GM21576 (cell line): ENCODE data around the gene VPS39.

Source experiments
- ATAC-seq: cut with Tn5 transposase; IDR thresholded peaks from one replicate; pipeline ENCODE4 v1.9.1; 2021; ENCODE audit warnings: mild to moderate bottlenecking, moderate library complexity; ENCODE audit not compliant: unreplicated experiment

Gene VPS39

GRCh38 chr15:42131826-42132806, 76.0 kb downstream of the VPS39 start:
- no peak for ATAC-seq

- ATAC-seq = no peak
Observed at GRCh38 chr15:42131006-42131405, 77.1 kb downstream of the VPS39 start.

GRCh38 chr15:42130246-42130986, 77.7 kb downstream of the VPS39 start:
- ATAC-seq = no peak

GRCh38 chr15:42129364-42129763, 78.7 kb downstream of the VPS39 start:
- no peak for ATAC-seq

- ATAC-seq = no peak
Observed at GRCh38 chr15:42128476-42128875, 79.6 kb downstream of the VPS39 start.

GRCh38 chr15:42123546-42123945, 84.6 kb downstream of the VPS39 start:
- no peak for ATAC-seq

- no peak for ATAC-seq
Observed at GRCh38 chr15:42121682-42122081, 86.4 kb downstream of the VPS39 start.

- ATAC-seq = no peak
Observed at GRCh38 chr15:42121021-42121420, 87.1 kb downstream of the VPS39 start.

- ATAC-seq = no peak
Observed at GRCh38 chr15:42120285-42120684, 87.8 kb downstream of the VPS39 start.

- no peak for ATAC-seq
Observed at GRCh38 chr15:42119446-42119760, 88.7 kb downstream of the VPS39 start.

GRCh38 chr15:42118650-42119445, 89.3 kb downstream of the VPS39 start:
- ATAC-seq = no peak

GRCh38 chr15:42111924-42112323, 96.2 kb downstream of the VPS39 start:
- ATAC-seq = no peak

- no peak for ATAC-seq
Observed at GRCh38 chr15:42110367-42110766, 97.7 kb downstream of the VPS39 start.

GRCh38 chr15:42108806-42109205, 99.3 kb downstream of the VPS39 start:
- ATAC-seq = no peak
